Ovary (tissue), 9 donors: ENCODE measurements around the gene CEACAM16. TPM values are rescaled to one million over a fixed set of nuclear protein-coding genes. Genes with fewer than 3 reads are reported as not detected.

Experiments
- DNase-seq, 5 donors: peaks; one replicate each; pipeline ENCODE4 v3.0.0-alpha.2; 2019 to 2020
- H3K27ac ChIP-seq, 2 donors: fragments of 200-600 bp; one replicate each; pipeline versions ENCODE4 v1.5.1 to v1.8.0; 2019 to 2022
- H3K27me3 ChIP-seq: fragments of 200-600 bp; one replicate; pipeline ENCODE4 v1.8.0; 2022
- H3K36me3 ChIP-seq: fragments of 200-600 bp; sonication (generic); one replicate; pipeline ENCODE4 v1.5.1; 2019
- H3K4me1 ChIP-seq: one replicate; pipeline ENCODE4 v1.8.1; 2013; ENCODE audit warnings: mild to moderate bottlenecking, moderate library complexity; ENCODE audit not compliant: insufficient read depth
- H3K4me3 ChIP-seq: fragments of 200-600 bp; sonication (generic); one replicate; pipeline ENCODE4 v1.5.1; 2017
- H3K9me3 ChIP-seq, 2 donors: fragments of 200-600 bp in 1 of 2; sonication (generic) in 1 of 2; one replicate each; pipeline versions ENCODE4 v1.5.1 to v1.8.1; 2013 to 2019; ENCODE audit warnings: mild to moderate bottlenecking in 1 of 2, moderate library complexity in 1 of 2
- CTCF ChIP-seq, 3 donors: fragments of 450-650 bp in 2 of 3; fragments of 200-600 bp in 1 of 3; IDR thresholded peaks; one replicate each; pipeline versions ENCODE4 v1.5.1 to v1.8.0; 2016 to 2022; ENCODE audit warnings: antibody characterized with exemption in 3 of 3, mild to moderate bottlenecking in 1 of 3
- EP300 ChIP-seq: sonication (generic); formaldehyde crosslinking; IDR thresholded peaks from one replicate; pipeline ENCODE4 v1.6.1; 2017; ENCODE audit warnings: antibody characterized with exemption
- POLR2A ChIP-seq: fragments of 450-650 bp; IDR thresholded peaks from one replicate; pipeline ENCODE4 v1.6.1; 2017; ENCODE audit warnings: antibody characterized with exemption, mild to moderate bottlenecking, moderate library complexity
- WGBS, 3 donors: extraction: QIAGEN DNeasy Blood & Tissue Kit in 1 of 3; methylation state at CpG; one replicate each; pipeline versions ENCODE4 v1.1.5 to v1.1.7; 2013 to 2017; 5-methylcytosine and 5-hydroxymethylcytosine counted together
- intact Hi-C, 4 donors: fragments of 100-400 bp; cut with DNase I; formaldehyde crosslinking; loops; one replicate each; pipeline versions ENCODE4 v1.11.0 to v1.15.1; 2022 to 2023
- polyA plus RNA-seq, 2 donors: library from polyadenylated mRNA; stranded (reverse); fragments of 200-250 nt in 1 of 2; fragments of 350-450 nt in 1 of 2; fragmentation: Illumina TruSeq in 1 of 2; extraction: RNeasy Lipid Tissue Mini Kit (QIAGEN cat#74804) in 1 of 2; gene quantifications; one replicate each; pipeline ENCODE4 v1.2.3, GENCODE V29; 2013 to 2014
- total RNA-seq, 7 donors: library from RNA; depleted of rRNA in 2 of 7; stranded (reverse); fragments of >200 nt in 2 of 7; fragmentation: NEBNext Ultra II Directional in 3 of 7; extraction: Animal tissue kit (Norgen Biotek cat#: 25700) in 3 of 7; gene quantifications; one replicate each; pipeline versions ENCODE4 v1.1.0 to v1.2.4, GENCODE V29; 2016 to 2023
- donor health status: DM: no; HTN: no; CAD: no; lungs with moderate emphysema.
- donor health status: DM: no; HTN: no; CAD: no.
- donor health status: Bipolar disorder and iron deficiency.
- donor health status: DM: yes; HTN: yes; CAD: no.
- donor health status: DM: no; HTN: no; CAD: no.
- donor health status: DM: yes; HTN: yes; CAD: no.

Gene CEACAM16
- total and polyA plus RNA-seq, 9 donors, result not detected

DNA sequence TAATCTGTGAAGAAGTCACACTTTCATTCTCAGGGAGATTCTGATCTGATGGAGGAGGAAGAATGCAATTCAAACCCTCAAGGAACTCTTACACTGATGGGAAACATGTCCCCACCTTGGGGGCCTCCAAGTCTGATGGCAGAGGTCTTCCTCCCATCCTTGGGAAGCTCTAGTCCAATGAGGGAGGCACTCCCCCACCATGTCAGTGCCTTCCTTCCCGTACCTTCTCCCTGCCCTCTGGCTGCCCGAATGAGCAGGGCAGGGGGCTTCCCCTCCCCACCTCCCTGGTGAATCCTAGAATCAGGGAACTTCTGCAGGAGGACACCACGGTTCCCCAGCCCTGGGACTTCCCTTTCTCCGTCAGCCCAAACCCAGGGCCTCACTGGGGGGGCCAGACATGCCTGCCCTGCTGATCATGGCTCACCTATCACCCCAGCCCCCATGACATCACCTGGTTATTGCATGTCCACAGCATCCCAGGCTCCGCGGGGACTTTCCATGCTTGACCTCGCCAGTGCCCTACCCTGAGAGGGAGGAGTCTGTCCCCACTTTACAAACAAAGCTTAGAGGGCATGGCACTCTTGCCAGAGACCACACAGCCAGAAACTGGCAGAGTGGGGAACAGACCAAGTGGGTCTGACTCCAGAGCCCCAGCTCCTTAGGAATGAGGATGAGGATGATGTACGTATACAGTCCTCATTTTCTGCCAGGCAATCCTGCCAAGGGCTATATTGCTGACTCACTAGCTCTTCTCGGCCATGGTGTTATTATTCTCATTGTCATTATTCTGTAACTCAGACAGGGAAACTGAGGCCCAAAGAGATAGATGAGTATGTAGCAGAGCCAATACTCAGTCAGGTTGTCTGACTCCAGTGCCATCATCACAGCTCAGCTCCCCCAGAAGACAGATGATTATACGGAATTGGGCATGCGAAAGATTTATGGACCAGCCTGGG lies 39.9 kb downstream of the CEACAM16 start:
- H3K27me3 ChIP-seq, result no peaks in the 10 kb centered on the region
- TF ChIP-seq POLR2A, result no peak
- no peak for TF ChIP-seq EP300
- TF ChIP-seq CTCF (IDR thresholded peaks at IDR 0.05), result no peak
- H3K4me3 ChIP-seq, result no peak overlapping the region
- H3K4me1 ChIP-seq, result peaks cover 9% of the 10 kb centered on the region
- no peaks in the 10 kb centered on the region for H3K36me3 ChIP-seq
- intact Hi-C loops, result no loop called here
- H3K27ac ChIP-seq, result peak overlapping the region in 1 of 2 donors; percentile 17
- H3K9me3 ChIP-seq, result no peaks in the 10 kb centered on the region
- 63 to 69% (median 65%) methylated on average over 11 of the region's 11 CpGs for WGBS, 3 donors
- peak in 2 of 5 donors; percentile 30 to 31 for DNase-seq

GRCh38 chr19:44740351-44740824 lies 41.4 kb downstream of the CEACAM16 start:
- Histone ChIP-seq H3K4me1 (peaks cover 18% of the 10 kb centered on the region), H3K9me3 (no peaks in the 10 kb centered on the region), H3K4me3 (no peak overlapping the region), H3K36me3 (no peaks in the 10 kb centered on the region), H3K27ac (peak overlapping the region in 1 of 2 donors; percentile 85), H3K27me3 (no peaks in the 10 kb centered on the region)
- intact Hi-C loops, result no loop called here
- no peak for TF ChIP-seq EP300
- TF ChIP-seq CTCF (IDR thresholded peaks at IDR 0.05), result no peak
- DNase-seq, result peak in 1 of 5 donors; percentile 38
- WGBS, 3 donors, result 53 to 64% (median 57%) methylated on average over 3 of the region's 3 CpGs

GRCh38 chr19:44741258-44741731 lies 42.3 kb downstream of the CEACAM16 start:
- no peak for DNase-seq
- Histone ChIP-seq H3K4me1 (peaks cover 18% of the 10 kb centered on the region), H3K4me3 (no peak overlapping the region), H3K9me3 (no peaks in the 10 kb centered on the region), H3K36me3 (no peaks in the 10 kb centered on the region), H3K27ac (peak overlapping the region; percentile 37 to 85), H3K27me3 (no peaks in the 10 kb centered on the region)
- 40 to 46% (median 40%) methylated on average over 6 of the region's 6 CpGs for WGBS, 3 donors
- intact Hi-C loops, result no loop called here
- TF ChIP-seq POLR2A (no peak), EP300 (no peak), CTCF (IDR thresholded peaks at IDR 0.05) (no peak)

DNA sequence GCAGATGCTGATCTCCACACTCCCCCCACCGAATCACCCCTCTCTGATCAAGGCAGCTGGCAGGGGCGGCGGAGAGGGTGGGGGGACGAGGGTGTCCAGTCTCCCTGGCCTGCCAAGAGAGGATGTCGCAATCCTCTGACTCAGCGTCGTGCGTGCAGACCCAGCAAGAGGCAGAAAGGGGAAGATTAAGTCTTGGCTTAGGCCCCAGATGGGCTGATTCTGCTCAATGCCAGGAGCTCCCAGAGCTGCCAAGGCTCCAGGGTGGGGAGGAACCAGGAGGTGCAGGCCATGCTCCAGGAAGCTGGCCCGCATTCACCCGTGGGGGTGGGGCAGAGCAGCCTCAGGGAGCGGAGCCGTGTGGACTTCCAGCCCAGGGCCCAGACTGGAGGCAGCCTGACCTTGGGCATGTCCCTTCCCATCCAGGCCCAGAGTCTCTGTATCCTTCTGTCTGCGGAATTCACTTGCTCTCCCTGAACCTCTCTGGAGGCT lies 42.9 kb downstream of the CEACAM16 start:
- intact Hi-C loops, result no loop called here
- Histone ChIP-seq H3K9me3 (no peaks in the 10 kb centered on the region), H3K36me3 (no peaks in the 10 kb centered on the region), H3K4me1 (peaks cover 19% of the 10 kb centered on the region), H3K27ac (peak overlapping the region; percentile 37 to 85), H3K27me3 (no peaks in the 10 kb centered on the region), H3K4me3 (no peak overlapping the region)
- DNase-seq, result peak; percentile 98 to 99 (median 99)
- 0 to 7% (median 1%) methylated on average over 13 of the region's 13 CpGs for WGBS, 3 donors
- TF ChIP-seq CTCF (IDR thresholded peaks at IDR 0.05) (no peak), POLR2A (no peak), EP300 (peak; percentile 95)
